DND-41 (cell line): ENCODE measurements around the gene ERC1.

Experiments
- ATAC-seq: fragments of 200-7000 bp; cut with Tn5 transposase; 3 replicates; pipeline ENCODE4 v1.9.1; 2021; ENCODE audit warnings: low read depth; ENCODE audit not compliant: insufficient read depth
- DNase-seq: peaks from one replicate; pipeline ENCODE4 v3.0.0-alpha.2; 2020
- H2AFZ ChIP-seq: 2 replicates; pipeline ENCODE4 v1.6.0; 2012; ENCODE audit warnings: low read depth, low read length
- H3K27ac ChIP-seq: 2 replicates; pipeline ENCODE4 v1.5.1; 2012; ENCODE audit warnings: low read length, inconsistent platforms
- H3K27me3 ChIP-seq: fragments of 200-600 bp; sonication (generic); 2 replicates; pipeline ENCODE4 v1.6.0; 2012; ENCODE audit warnings: low read length, mild to moderate bottlenecking, inconsistent platforms; ENCODE audit not compliant: insufficient read depth, poor library complexity
- H3K36me3 ChIP-seq: 2 replicates; pipeline ENCODE4 v1.5.1; 2012; ENCODE audit warnings: low read length, inconsistent platforms; ENCODE audit not compliant: insufficient read depth
- H3K4me1 ChIP-seq: 2 replicates; pipeline ENCODE4 v1.5.1; 2012; ENCODE audit warnings: mild to moderate bottlenecking, low read length; ENCODE audit not compliant: insufficient read depth
- H3K4me2 ChIP-seq: 2 replicates; pipeline ENCODE4 v1.6.0; 2012; ENCODE audit warnings: mild to moderate bottlenecking, moderate library complexity, low read length, inconsistent platforms; ENCODE audit not compliant: insufficient read depth
- H3K4me3 ChIP-seq, 2 experiments: fragments of 200-600 bp in 1 of 2; shearing (Covaris generic) in 1 of 2; 2 replicates each; pipeline ENCODE4 v1.5.1; 2012 to 2016; ENCODE audit warnings: inconsistent platforms in 2 of 2, low read length in 2 of 2, mild to moderate bottlenecking in 2 of 2, low read depth in 1 of 2, moderate library complexity in 1 of 2
- H3K79me2 ChIP-seq: 2 replicates; pipeline ENCODE4 v1.6.0; 2012; ENCODE audit warnings: low read length, inconsistent platforms; ENCODE audit not compliant: insufficient read depth
- H3K9ac ChIP-seq: 2 replicates; pipeline ENCODE4 v1.6.0; 2012; ENCODE audit warnings: low read depth, mild to moderate bottlenecking, inconsistent platforms, low read length, moderate library complexity
- H3K9me3 ChIP-seq: 2 replicates; pipeline ENCODE4 v1.5.1; 2012; ENCODE audit warnings: low read length, moderate library complexity, mild to moderate bottlenecking, inconsistent platforms; ENCODE audit not compliant: insufficient read depth, severe bottlenecking
- H4K20me1 ChIP-seq: 2 replicates; pipeline ENCODE4 v1.6.0; 2012; ENCODE audit warnings: low read length; ENCODE audit not compliant: insufficient read depth
- CTCF ChIP-seq: IDR thresholded peaks from 2 replicates; pipeline ENCODE4 v1.5.1; 2012; ENCODE audit warnings: borderline replicate concordance, low read length, moderate library complexity, mild to moderate bottlenecking; ENCODE audit not compliant: poor library complexity, severe bottlenecking; ENCODE audit errors: extremely low read depth
- EZH2 ChIP-seq: IDR thresholded peaks from 3 replicates; pipeline ENCODE4 v1.6.1; 2012; ENCODE audit warnings: borderline replicate concordance, low read depth, mild to moderate bottlenecking, moderate library complexity, low read length, inconsistent platforms; ENCODE audit not compliant: severe bottlenecking

ERC1 gene

GRCh38 chr12:1147821-1148220, 156.8 kb downstream of the ERC1 start:
- TF ChIP-seq EZH2 (no peak), CTCF (no peak)

DNA sequence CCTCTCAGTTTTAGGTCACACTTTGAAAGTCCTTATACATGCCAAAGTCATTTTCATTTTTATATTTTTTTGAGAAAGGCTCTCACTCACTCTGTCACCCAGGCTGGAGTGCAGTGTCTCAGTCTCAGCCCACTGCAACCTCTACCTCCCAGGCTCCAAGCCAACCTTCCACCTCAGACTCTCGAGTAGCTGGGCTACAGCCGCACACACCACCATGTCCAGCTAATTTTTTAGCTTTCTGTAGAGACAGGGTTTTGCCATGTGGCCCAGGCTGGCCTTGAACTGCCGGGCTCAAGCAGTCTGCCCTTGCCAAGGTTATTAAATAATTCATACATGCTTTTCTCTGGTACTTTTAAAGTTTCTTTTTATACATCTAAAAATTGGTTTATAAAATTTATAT, 166.0 kb downstream of the ERC1 start:
- H3K4me3 ChIP-seq, result no peak overlapping the region
- no peaks in the 10 kb centered on the region for H3K9me3 ChIP-seq
- H2AFZ ChIP-seq, result no peak overlapping the region
- H3K27ac ChIP-seq, result no peak overlapping the region
- no peaks in the 10 kb centered on the region for H3K27me3 ChIP-seq
- DNase-seq, result no peak
- ATAC-seq, result no peak
- H3K4me2 ChIP-seq, result no peak overlapping the region
- H3K4me1 ChIP-seq, result no peaks in the 10 kb centered on the region
- H3K36me3 ChIP-seq, result no peaks in the 10 kb centered on the region
- no peak overlapping the region for H3K9ac ChIP-seq
- TF ChIP-seq CTCF, result no peak
- TF ChIP-seq EZH2, result no peak
- no peaks in the 10 kb centered on the region for H3K79me2 ChIP-seq
- H4K20me1 ChIP-seq, result no peaks in the 10 kb centered on the region

More at GRCh38 chr12:1147821-1148220, 156.8 kb downstream of the ERC1 start:
- Histone ChIP-seq H3K27ac (no peak overlapping the region), H2AFZ (no peak overlapping the region), H3K4me2 (no peak overlapping the region), H3K4me1 (no peaks in the 10 kb centered on the region), H3K4me3 (no peak overlapping the region), H3K9me3 (no peaks in the 10 kb centered on the region), H3K27me3 (no peaks in the 10 kb centered on the region), H4K20me1 (no peaks in the 10 kb centered on the region), H3K9ac (no peak overlapping the region), H3K79me2 (no peaks in the 10 kb centered on the region), H3K36me3 (no peaks in the 10 kb centered on the region; the same call in 1 of the 2 replicates)
- no peak for ATAC-seq
- no peak for DNase-seq

DNA sequence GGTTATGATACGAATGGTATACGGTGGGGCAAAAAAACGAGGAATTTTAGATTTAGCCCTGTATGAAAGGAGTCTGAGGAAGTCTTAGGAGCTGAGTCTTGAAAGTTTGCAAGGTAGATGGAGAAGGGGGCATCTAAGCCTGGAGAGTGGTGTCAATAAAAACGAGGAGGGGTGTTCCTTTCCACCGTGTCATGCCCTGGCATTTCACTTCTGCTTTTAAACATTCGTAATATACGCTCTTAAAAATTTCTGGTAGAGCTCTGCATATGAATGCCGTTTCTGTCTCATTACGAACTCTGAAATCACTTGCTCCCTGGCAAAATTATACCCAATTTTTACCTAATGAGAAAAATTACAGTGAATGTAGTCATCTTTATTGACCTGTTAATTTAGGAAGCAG, 170.2 kb downstream of the ERC1 start:
- H3K9me3 ChIP-seq, result no peaks in the 10 kb centered on the region
- H3K4me2 ChIP-seq, result no peak overlapping the region
- TF ChIP-seq CTCF, result no peak
- no peak for TF ChIP-seq EZH2
- H3K9ac ChIP-seq, result no peak overlapping the region
- DNase-seq (no peak), ATAC-seq (no peak)
- no peaks in the 10 kb centered on the region for H3K27me3 ChIP-seq
- H3K36me3 ChIP-seq, result no peaks in the 10 kb centered on the region
- no peaks in the 10 kb centered on the region for H3K4me1 ChIP-seq
- H3K4me3 ChIP-seq, result no peak overlapping the region
- no peak overlapping the region for H2AFZ ChIP-seq
- no peak overlapping the region for H3K27ac ChIP-seq
- no peaks in the 10 kb centered on the region for H3K79me2 ChIP-seq
- H4K20me1 ChIP-seq, result no peaks in the 10 kb centered on the region

DNA sequence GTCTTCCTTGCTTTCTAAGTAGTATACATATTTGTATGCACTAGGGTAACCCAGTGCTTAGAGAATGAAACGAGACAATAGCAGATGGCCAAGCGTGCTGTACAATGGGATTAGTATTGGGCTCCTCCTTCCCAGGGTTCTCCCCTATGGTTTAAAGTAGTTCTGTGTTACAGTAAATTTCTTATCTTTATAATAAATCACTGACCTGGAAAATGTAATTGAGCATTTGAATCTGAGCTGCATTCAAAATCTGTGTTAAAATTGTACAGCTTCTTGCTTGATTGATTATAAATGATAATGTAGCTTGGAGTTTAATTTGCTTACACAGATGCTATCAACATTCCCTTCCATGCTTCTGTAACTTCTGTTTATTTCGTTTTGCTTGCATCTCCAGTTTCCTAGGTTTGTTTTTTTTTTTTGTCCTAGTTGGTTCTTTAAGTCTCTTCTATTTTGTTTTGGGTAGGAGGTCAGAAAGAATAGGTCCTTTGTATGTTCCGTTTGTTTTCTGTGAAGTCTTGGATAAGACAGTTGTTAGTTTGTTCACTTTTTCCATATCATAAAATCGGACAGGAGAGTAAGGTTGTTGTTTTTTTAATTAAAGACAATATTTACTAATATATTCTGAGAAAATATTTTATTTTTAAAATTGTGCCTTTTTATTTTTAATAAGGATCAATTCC, 171.2 kb downstream of the ERC1 start:
- Histone ChIP-seq H3K27me3 (no peaks in the 10 kb centered on the region), H3K9ac (no peak overlapping the region), H3K79me2 (no peaks in the 10 kb centered on the region), H3K4me2 (no peak overlapping the region), H3K36me3 (no peaks in the 10 kb centered on the region), H3K4me1 (no peaks in the 10 kb centered on the region), H4K20me1 (no peaks in the 10 kb centered on the region), H3K9me3 (no peaks in the 10 kb centered on the region), H2AFZ (no peak overlapping the region), H3K4me3 (no peak overlapping the region), H3K27ac (no peak overlapping the region)
- no peak for DNase-seq
- TF ChIP-seq EZH2 (no peak), CTCF (no peak)
- no peak for ATAC-seq
